GM18520 (cell line): Measurements from ENCODE around the gene STX5.
A peak's percentile ranks its signal among the peaks of the same experiment; 100 is the strongest.
"Not testable (repeated sequence)": the region's sequence is repeated elsewhere in the genome, so short reads cannot be mapped to it uniquely, and the experiment has no call there.

ENCODE experiments used
- ATAC-seq: cut with Tn5 transposase; IDR thresholded peaks from one replicate; pipeline ENCODE4 v1.9.1; 2021; ENCODE audit not compliant: unreplicated experiment

Gene STX5

DNA sequence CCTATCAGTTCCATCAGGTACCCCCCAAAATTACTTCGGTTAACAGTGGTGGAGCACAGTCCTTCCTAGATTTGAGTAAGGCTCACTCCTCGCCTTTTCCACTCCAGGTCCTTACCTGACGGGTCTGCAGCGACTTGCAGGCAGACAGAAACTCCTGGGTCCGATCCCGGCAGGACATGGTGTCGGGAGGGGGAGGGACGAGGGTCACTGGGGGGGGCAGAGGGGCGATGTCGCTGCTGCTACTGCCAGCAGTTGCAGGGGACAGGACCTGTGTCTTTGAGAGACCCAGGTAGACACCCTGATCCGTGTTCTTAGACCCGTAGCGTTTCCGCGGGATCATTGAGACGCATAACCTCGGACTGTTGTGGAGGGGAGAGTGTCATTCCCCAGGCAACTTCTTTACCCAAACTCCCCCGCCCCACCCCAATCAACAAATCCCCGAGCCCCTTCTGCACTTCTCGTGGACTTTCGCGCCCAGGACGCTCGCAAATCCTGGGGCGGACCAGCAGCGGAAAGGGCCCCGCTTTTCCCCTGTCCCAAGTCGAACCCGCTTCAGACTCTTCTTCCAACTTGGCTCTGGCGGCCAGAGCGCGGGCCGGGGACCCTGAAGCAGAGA is 839 bp downstream of the STX5 start:
- no peak for ATAC-seq

DNA sequence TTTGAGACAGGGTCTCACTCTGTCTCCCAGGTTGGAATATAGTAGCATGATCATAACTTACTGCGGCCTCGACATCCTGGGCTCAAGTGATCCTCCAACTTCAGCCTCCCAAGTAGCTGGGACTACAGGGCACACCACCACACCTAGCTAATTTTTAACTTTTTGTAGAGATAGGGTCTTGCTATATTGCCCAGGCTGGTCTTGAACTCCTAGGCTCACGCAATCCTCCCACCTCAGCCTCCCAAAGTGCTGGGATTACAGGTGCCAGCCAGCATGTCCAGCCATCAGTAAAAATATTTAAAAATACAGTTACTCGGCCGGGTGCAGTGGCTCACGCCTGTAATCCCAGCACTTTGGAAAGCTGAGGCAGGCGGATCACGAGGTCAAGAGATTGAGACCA is 3.7 kb downstream of the STX5 start:
- ATAC-seq = not testable (repeated sequence)

DNA sequence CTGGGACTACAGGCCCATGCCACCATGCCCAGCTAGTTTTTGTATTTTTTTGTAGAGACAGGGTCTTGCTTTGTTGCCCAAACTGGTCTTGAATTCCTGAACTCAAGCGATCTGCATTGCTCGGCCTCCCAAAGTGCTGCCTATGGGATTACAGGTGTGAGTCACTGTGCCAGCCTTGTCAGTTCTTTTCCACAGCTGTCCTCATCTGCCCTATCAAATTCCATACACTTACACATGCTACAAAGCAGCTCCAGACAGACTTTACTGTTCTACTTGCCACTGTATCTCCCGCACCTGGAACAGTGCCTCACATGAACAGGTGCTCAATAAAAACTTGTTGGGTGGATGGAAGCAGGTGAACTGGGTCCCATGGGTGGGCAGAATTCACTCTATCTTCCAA is 8.2 kb downstream of the STX5 start:
- ATAC-seq = no peak

DNA sequence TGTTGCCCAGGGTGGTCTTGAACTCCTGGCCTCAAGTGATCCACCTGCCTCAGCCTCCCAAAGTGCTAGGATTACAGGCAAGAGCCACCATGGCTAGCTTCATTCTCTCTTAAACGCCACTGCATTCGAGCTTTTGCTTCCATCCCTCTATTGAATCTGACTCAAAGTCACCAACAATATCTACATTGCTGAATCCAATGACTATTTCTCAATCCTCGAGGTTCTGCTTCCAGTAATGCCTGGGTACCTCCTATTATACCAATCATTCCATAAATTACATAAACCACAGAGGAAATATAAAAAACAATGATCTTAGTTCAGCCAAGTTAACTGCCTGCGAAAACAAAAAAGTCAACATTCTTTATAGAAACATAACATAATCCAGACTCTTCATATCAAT is 14.7 kb downstream of the STX5 start:
- ATAC-seq = no peak

GRCh38 chr11:62816557-62816956 is 15.3 kb downstream of the STX5 start:
- ATAC-seq = no peak

GRCh38 chr11:62811659-62812058 is 20.2 kb downstream of the STX5 start:
- ATAC-seq = no peak

DNA sequence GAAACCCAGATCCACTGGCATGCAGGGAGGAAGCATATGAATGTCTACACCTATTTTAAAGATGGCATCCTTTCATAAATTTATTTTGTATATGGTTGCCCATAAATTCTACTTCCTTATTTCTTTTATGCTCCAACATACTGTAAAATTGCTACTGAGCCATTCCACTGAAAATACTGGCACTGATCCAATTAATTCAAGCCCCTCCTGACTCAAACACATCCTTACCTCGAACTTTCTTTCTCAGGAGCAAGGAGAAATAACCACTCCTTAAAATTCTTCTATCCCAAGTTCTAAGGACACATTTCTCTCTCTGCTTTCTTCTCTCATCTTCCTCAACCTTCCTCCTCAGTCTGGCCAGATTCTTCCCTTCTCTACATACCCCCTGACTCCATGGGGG is 21.1 kb downstream of the STX5 start:
- no peak for ATAC-seq

- no peak for ATAC-seq
Observed at GRCh38 chr11:62806611-62807121, 25.2 kb downstream of the STX5 start.

DNA sequence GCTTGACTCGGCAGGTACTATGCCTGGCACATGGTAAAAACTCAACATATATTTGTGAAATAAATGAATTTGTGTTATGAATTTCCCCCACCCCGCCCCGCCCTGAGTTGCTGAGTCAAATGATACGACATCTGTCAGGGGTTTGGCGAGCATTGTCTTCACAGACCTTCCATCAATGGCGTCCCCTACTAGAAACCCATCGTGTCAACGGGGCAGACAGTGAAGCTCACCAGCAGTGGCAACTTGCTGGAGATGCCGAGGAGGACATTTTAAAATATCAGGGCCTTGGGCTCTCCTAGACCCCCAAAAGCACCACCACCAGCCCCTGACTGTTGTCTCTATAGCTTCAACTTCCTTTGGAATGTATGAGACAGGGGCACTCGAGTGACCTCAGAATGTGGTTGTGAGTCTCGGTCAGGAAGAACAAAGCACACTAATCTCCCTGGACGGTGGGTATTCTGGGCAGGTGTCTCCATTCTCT is 25.9 kb downstream of the STX5 start:
- no peak for ATAC-seq

DNA sequence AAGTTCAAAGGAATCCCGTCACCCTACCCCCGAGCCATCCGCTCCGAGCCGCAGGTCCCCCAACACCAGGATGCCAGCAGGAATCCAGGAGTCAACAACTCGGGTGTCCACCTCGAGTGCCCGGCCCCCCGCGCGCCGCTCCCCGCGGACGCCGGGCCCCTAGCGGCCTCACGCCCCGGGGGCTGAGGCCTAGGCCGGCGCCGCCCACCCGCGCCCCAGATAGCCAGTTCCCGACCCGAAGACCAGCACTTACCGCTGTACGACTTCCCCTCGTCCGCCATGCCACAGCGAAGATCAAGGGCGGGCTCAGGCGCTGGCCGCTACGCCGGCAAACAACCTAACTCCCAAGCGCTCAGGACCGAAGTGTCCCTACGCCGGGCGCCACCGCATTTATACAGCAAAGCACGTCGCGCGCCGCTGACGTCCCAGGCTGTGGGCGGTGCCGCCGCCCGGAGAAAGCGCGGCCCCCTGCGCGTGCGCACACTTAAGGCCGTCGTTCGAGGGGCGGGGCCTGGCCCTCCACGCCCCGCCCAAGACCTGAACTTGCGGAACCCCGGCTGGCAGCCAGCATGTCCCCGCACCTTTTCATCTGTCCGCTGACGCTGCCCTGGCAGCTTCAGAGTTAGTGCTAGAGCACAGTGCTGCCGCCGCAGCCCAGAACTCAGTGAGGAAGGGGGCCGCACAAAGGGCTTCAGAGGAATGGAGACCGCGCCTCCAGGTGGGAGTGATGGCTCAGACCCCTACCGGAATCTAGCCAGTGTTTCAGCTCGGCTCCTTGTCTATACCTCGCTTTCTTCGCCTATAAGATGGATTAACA is 26.6 kb downstream of the STX5 start, which contains the start of gene NXF1:
TSS of gene NXF1 (minus strand) at position 365 of the 817 bp plus-strand sequence. CDS start at position 281, 84 bp downstream.
- peak; percentile 80 for ATAC-seq

GRCh38 chr11:62804310-62805075 is 27.4 kb downstream of the STX5 start:
- no peak for ATAC-seq

GRCh38 chr11:62801071-62801470 is 30.8 kb downstream of the STX5 start:
- no peak for ATAC-seq

DNA sequence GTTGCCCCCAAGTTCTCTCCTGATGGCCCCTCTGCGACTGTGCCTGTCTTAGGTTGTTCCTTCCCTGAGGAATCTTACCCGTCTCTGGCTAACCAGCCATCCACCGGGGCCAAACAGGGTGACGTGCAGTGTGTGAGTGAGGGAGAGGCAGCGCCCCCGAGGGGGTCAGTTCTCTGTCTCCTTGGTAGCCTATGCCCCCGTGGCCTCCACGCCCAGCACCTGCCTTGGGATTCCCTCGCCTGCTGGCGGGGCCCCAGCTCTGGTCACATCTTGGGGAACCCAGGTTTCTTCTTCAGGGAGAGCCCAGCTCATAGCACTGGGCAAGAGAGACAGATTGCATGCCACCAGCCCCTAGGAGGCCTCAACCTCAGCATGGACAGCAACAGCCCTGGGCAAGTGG is 32.4 kb downstream of the STX5 start:
- no peak for ATAC-seq

DNA sequence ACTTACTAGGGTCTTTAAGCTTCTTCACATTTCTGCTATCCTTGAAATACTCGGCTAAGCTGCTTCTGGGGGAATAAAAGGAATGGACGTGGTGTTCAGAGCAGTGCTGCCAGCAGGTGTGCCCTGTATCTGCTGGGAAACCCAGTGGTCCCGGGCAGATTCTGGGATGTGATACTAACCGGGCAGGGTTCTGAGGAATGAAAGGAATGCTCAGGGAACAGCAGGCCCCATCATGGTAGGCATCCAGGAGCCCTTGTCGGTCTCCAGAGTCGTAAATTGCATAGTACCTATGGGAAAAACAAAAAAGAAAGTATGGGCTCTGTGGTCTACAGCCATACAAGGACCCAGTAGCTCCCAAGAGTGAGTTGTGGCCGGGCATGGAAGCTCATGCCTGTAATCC is 35.6 kb downstream of the STX5 start:
- no peak for ATAC-seq

DNA sequence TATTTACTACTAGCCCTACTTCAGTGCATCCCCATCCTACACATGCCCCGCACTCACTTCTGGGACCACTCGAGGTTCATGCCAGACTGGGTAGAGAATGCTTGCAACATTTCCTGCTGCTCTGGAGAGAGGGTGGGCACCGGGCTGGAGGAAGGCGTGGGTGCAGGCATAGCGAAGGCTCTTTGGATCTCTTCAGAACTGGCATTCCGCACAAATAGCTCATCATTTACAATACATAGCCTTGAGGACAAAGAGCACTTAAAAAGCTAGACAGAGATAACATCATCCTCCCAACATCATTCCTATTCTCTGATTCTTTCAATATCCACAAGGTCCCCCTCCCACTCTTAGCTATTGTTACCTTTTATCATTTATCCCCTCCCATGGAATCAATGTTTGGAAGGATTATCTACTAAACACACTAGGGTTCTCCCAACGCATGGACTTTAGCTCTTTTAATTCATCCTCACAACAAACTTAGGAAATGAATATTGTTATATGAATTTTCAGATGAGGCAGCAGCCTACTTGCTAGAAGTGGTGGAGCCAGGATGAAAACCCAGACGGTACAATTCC is 37.6 kb downstream of the STX5 start:
- ATAC-seq = no peak

- no peak for ATAC-seq
Observed at GRCh38 chr11:62792202-62792575, 39.7 kb downstream of the STX5 start.

DNA sequence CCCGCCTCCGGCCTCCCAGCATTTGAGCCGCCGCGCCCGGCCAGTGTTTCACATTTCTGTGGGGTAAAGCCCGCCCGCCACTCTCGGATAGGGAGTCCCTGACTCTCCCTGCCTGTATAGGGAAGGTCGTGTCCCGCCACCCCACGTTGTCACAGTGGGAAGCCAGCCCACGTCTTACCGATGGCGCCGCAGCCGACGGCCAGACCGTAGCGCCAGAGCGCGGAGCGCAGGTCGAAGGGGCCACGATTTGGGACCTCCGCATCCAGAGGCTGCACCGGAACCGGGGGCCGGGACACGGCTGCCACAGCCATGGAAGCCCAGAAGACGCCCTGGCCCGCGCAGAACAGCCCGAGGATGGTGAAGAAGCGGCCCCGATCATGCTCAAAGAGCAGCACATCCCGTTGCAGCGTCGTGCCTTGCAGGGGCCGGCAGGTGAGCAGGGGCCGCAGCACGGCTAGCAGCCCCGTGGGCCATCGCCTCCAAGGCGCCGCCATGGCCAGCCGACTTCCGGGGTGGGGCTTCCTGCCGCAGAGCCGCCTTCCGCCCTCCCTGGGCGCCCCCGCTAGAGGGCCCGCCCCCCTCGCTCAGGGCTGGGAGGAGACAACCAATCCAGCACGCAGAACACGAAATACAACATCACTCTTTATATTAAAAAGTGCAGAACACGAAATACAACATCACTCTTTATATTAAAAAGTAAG is 40.2 kb downstream of the STX5 start, which contains the start of gene TMEM223:
TSS of gene TMEM223 (minus strand) at position 506 of the 701 bp plus-strand sequence. CDS start at position 494, 12 bp downstream.
- ATAC-seq = peak; percentile 55

DNA sequence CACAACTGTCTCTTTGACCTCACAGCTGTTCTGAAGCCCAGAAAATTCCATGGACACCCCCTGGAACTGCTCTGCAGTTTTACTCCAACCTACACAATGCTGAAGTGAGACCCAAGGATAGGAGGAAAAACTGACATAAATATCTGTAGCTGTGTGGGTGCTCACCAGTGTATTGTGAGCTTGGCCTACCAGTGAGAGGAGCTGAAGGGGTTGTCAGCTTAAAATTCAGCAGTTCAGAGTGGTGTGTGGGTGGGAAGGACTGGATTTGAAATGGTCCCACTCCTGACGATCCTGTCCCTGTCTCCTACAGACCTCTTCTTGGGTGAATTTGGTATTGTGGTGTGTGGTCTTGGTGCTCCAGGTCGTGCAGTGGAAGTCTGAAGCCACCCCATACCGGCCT is 42.3 kb downstream of the STX5 start:
- ATAC-seq = no peak

GRCh38 chr11:62788991-62789390 is 42.9 kb downstream of the STX5 start:
- no peak for ATAC-seq

- ATAC-seq = peak; percentile 39
Observed at GRCh38 chr11:62787005-62787759, 44.7 kb downstream of the STX5 start, which contains the start of gene TMEM179B. Gene TMEM179B (plus strand): TSS chr11:62787402. CDS start chr11:62787432, 30 bp downstream.
